Liver (tissue), 9 donors: ENCODE data around the gene ARCN1. TPM values are rescaled to one million over a fixed set of nuclear protein-coding genes. Genes with fewer than 3 reads are reported as not detected.

Experiments
- DNase-seq: peaks from one replicate; pipeline ENCODE4 v3.0.0-alpha.2; 2017; ENCODE audit warnings: low spot score
- H3K27ac ChIP-seq, 2 donors: one replicate each; pipeline ENCODE4 v1.7.0; 2013; ENCODE audit warnings: inconsistent platforms in 2 of 2, low read length in 2 of 2, control low read depth in 1 of 2, low read depth in 1 of 2, mild to moderate bottlenecking in 1 of 2
- H3K27me3 ChIP-seq, 4 donors: one replicate each; pipeline versions ENCODE4 v1.6.1 to v1.7.0; 2013; ENCODE audit warnings: low read length in 3 of 4, inconsistent platforms in 1 of 4, mild to moderate bottlenecking in 1 of 4, moderate library complexity in 1 of 4; ENCODE audit not compliant: control insufficient read depth in 4 of 4, insufficient read depth in 4 of 4
- H3K36me3 ChIP-seq, 4 donors: one replicate each; pipeline versions ENCODE4 v1.6.1 to v1.7.0; 2013; ENCODE audit warnings: low read length in 3 of 4, mild to moderate bottlenecking in 3 of 4, low read depth in 1 of 4, moderate library complexity in 1 of 4; ENCODE audit not compliant: control insufficient read depth in 4 of 4, insufficient read depth in 3 of 4
- H3K4me1 ChIP-seq, 4 donors: one replicate each; pipeline versions ENCODE4 v1.6.1 to v1.7.0; 2013; ENCODE audit warnings: low read length in 3 of 4, mild to moderate bottlenecking in 3 of 4, moderate library complexity in 1 of 4; ENCODE audit not compliant: control insufficient read depth in 4 of 4, insufficient read depth in 4 of 4
- H3K4me3 ChIP-seq, 3 donors: one replicate each; pipeline versions ENCODE4 v1.6.1 to v1.7.0; 2013; ENCODE audit warnings: low read length in 3 of 3, control low read depth in 1 of 3, low read depth in 1 of 3, mild to moderate bottlenecking in 1 of 3
- H3K9ac ChIP-seq, 2 donors: one replicate each; pipeline ENCODE4 v1.7.0; 2013; ENCODE audit warnings: low read length in 2 of 2, mild to moderate bottlenecking in 2 of 2, moderate library complexity in 2 of 2, control low read depth in 1 of 2, low read depth in 1 of 2
- H3K9me3 ChIP-seq, 4 donors: one replicate each; pipeline versions ENCODE4 v1.6.1 to v1.7.0; 2013; ENCODE audit warnings: low read length in 3 of 4; ENCODE audit not compliant: control insufficient read depth in 4 of 4
- EGR1 ChIP-seq, 2 donors: IDR thresholded peaks; 2 replicates each; pipeline ENCODE4 v1.6.1; 2016 to 2018; ENCODE audit warnings: antibody characterized with exemption in 2 of 2, low read depth in 2 of 2
- FOXA1 ChIP-seq: IDR thresholded peaks from 2 replicates; pipeline ENCODE4 v1.6.1; 2016; ENCODE audit warnings: antibody characterized with exemption
- FOXA2 ChIP-seq: IDR thresholded peaks from 2 replicates; pipeline ENCODE4 v1.6.1; 2016; ENCODE audit warnings: antibody characterized with exemption
- GABPA ChIP-seq, 2 donors: IDR thresholded peaks in 1 of 2; conservative IDR thresholded peaks in 1 of 2; 2 replicates each; pipeline ENCODE4 v1.6.1; 2016; ENCODE audit warnings: antibody characterized with exemption in 2 of 2, mild to moderate bottlenecking in 1 of 2, moderate library complexity in 1 of 2
- HNF4A ChIP-seq, 2 donors: conservative IDR thresholded peaks; 2 replicates each; pipeline ENCODE4 v1.6.1; 2016; ENCODE audit warnings: antibody characterized with exemption in 2 of 2, mild to moderate bottlenecking in 2 of 2
- HNF4G ChIP-seq: IDR thresholded peaks from 2 replicates; pipeline ENCODE4 v1.6.1; 2016; ENCODE audit warnings: antibody characterized with exemption
- JUND ChIP-seq, 2 donors: IDR thresholded peaks; 2 replicates each; pipeline ENCODE4 v1.6.1; 2016; ENCODE audit warnings: antibody characterized with exemption in 2 of 2
- NR2F2 ChIP-seq: IDR thresholded peaks from 2 replicates; pipeline ENCODE4 v1.6.1; 2016; ENCODE audit warnings: antibody characterized with exemption
- RAD21 ChIP-seq, 2 donors: IDR thresholded peaks; 2 replicates each; pipeline ENCODE4 v1.6.1; 2016; ENCODE audit warnings: antibody characterized with exemption in 2 of 2, mild to moderate bottlenecking in 2 of 2
- RXRA ChIP-seq, 2 donors: IDR thresholded peaks; 2 replicates each; pipeline ENCODE4 v1.6.1; 2017 to 2018; ENCODE audit warnings: antibody characterized with exemption in 2 of 2, mild to moderate bottlenecking in 1 of 2
- SP1 ChIP-seq: IDR thresholded peaks from 2 replicates; pipeline ENCODE4 v1.6.1; 2018; ENCODE audit warnings: antibody characterized with exemption, mild to moderate bottlenecking
- TAF1 ChIP-seq: conservative IDR thresholded peaks from 2 replicates; pipeline ENCODE4 v1.6.1; 2016; ENCODE audit warnings: antibody characterized with exemption, mild to moderate bottlenecking
- YY1 ChIP-seq: IDR thresholded peaks from 2 replicates; pipeline ENCODE4 v1.6.1; 2016; ENCODE audit warnings: antibody characterized with exemption, mild to moderate bottlenecking
- WGBS: extraction: QIAGEN DNeasy Blood & Tissue Kit; methylation state at CpG from one replicate; pipeline ENCODE4 v1.1.7; 2013; 5-methylcytosine and 5-hydroxymethylcytosine counted together
- polyA plus RNA-seq, 2 donors: library from polyadenylated mRNA; stranded (reverse) in 1 of 2; unstranded in 1 of 2; fragments of 200-250 nt in 1 of 2; fragments of >200 nt in 1 of 2; fragmentation: Nextera tagmentation in 1 of 2; extraction: Ambion mirVana in 1 of 2; gene quantifications; one replicate each; pipeline versions ENCODE4 v1.2.1 to v1.2.3, GENCODE V29; 2013 to 2015
- total RNA-seq, 2 donors: library from RNA; depleted of rRNA; stranded (reverse); fragments of >200 nt; gene quantifications; one replicate each; pipeline ENCODE4 v1.2.3, GENCODE V29; 2014
- TF ChIP-seq, protein P1 (sequence below): IDR thresholded peaks from 2 replicates; pipeline ENCODE4 v1.6.1; 2016; ENCODE audit warnings: antibody characterized with exemption
- TF ChIP-seq, protein P2 (sequence below): IDR thresholded peaks from 2 replicates; pipeline ENCODE4 v1.6.1; 2016; ENCODE audit warnings: antibody characterized with exemption
- TF ChIP-seq, protein P3 (sequence below): fragments of 150-350 bp; IDR thresholded peaks from 2 replicates; pipeline ENCODE4 v1.5.1; 2017; ENCODE audit warnings: improper control_type of control experiment, low read depth, low read length; ENCODE audit not compliant: missing input control
- TF ChIP-seq, protein P4 (sequence below): IDR thresholded peaks from 2 replicates; pipeline ENCODE4 v1.6.1; 2016; ENCODE audit warnings: antibody characterized with exemption
- TF ChIP-seq, protein P5 (sequence below): IDR thresholded peaks from 2 replicates; pipeline ENCODE4 v1.6.1; 2016; ENCODE audit warnings: antibody characterized with exemption, mild to moderate bottlenecking
- donor health status: healthy.
- donor health status: healthy.
- donor health status: healthy.
- donor health status: healthy.
- donor health status: healthy.

Gene ARCN1
- total and polyA plus RNA-seq, 4 donors: 36.7 to 95.4 (median 51.8) TPM

DNA sequence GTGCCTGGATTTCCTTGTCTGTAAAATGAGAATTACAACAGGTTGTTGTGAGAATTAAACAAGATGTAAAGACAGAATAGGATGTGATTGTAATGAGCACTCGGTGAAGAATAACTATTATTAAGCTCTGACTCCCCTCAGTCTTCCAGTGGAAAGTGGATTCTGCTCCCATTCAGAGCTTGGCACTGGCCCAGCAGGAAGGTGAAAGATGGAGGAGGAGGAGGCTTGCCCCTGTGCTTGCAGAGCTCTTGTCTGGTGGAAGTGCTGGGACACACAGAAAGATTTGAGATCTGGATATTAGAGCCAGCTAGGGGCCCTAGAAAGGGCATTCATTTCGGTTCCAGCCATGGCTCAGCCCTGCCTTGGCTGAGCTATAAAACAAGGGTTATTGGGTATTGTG, 63.4 kb downstream of the ARCN1 start:
- Histone ChIP-seq H3K4me1 (peaks cover 0 to 15% (median 9%) of the 10 kb centered on the region in 4 donors), H3K27ac (no peak overlapping the region), H3K9me3 (no peaks in the 10 kb centered on the region), H3K36me3 (no peaks in the 10 kb centered on the region), H3K4me3 (no peak overlapping the region), H3K9ac (no peak overlapping the region), H3K27me3 (no peaks in the 10 kb centered on the region)
- 81% methylated on average over 2 of the region's 2 CpGs for WGBS
- TF ChIP-seq, protein P1, sequence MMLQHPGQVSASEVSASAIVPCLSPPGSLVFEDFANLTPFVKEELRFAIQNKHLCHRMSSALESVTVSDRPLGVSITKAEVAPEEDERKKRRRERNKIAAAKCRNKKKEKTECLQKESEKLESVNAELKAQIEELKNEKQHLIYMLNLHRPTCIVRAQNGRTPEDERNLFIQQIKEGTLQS: no peak
- TF ChIP-seq, protein P2, sequence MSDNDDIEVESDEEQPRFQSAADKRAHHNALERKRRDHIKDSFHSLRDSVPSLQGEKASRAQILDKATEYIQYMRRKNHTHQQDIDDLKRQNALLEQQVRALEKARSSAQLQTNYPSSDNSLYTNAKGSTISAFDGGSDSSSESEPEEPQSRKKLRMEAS: no peak
- TF ChIP-seq, protein P3, sequence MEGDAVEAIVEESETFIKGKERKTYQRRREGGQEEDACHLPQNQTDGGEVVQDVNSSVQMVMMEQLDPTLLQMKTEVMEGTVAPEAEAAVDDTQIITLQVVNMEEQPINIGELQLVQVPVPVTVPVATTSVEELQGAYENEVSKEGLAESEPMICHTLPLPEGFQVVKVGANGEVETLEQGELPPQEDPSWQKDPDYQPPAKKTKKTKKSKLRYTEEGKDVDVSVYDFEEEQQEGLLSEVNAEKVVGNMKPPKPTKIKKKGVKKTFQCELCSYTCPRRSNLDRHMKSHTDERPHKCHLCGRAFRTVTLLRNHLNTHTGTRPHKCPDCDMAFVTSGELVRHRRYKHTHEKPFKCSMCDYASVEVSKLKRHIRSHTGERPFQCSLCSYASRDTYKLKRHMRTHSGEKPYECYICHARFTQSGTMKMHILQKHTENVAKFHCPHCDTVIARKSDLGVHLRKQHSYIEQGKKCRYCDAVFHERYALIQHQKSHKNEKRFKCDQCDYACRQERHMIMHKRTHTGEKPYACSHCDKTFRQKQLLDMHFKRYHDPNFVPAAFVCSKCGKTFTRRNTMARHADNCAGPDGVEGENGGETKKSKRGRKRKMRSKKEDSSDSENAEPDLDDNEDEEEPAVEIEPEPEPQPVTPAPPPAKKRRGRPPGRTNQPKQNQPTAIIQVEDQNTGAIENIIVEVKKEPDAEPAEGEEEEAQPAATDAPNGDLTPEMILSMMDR: no peak
- TF ChIP-seq RAD21 (IDR thresholded peaks at IDR 0.05) (no peak), TAF1 (no peak), EGR1 (IDR thresholded peaks at IDR 0.05; ENCODE audit: low read depth in 2 of 2) (no peak), NR2F2 (no peak), FOXA2 (no peak), HNF4A (conservative IDR thresholded peaks at IDR 0.05) (no peak), RXRA (IDR thresholded peaks at IDR 0.05) (no peak), SP1 (no peak), HNF4G (no peak), JUND (IDR thresholded peaks at IDR 0.05) (no peak), GABPA (IDR thresholded peaks at IDR 0.05 in 1 of 2, conservative IDR thresholded peaks at IDR 0.05 in 1 of 2) (no peak), FOXA1 (no peak), YY1 (no peak)
- TF ChIP-seq, protein P4, sequence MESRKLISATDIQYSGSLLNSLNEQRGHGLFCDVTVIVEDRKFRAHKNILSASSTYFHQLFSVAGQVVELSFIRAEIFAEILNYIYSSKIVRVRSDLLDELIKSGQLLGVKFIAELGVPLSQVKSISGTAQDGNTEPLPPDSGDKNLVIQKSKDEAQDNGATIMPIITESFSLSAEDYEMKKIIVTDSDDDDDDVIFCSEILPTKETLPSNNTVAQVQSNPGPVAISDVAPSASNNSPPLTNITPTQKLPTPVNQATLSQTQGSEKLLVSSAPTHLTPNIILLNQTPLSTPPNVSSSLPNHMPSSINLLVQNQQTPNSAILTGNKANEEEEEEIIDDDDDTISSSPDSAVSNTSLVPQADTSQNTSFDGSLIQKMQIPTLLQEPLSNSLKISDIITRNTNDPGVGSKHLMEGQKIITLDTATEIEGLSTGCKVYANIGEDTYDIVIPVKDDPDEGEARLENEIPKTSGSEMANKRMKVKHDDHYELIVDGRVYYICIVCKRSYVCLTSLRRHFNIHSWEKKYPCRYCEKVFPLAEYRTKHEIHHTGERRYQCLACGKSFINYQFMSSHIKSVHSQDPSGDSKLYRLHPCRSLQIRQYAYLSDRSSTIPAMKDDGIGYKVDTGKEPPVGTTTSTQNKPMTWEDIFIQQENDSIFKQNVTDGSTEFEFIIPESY: no peak
- TF ChIP-seq, protein P5, sequence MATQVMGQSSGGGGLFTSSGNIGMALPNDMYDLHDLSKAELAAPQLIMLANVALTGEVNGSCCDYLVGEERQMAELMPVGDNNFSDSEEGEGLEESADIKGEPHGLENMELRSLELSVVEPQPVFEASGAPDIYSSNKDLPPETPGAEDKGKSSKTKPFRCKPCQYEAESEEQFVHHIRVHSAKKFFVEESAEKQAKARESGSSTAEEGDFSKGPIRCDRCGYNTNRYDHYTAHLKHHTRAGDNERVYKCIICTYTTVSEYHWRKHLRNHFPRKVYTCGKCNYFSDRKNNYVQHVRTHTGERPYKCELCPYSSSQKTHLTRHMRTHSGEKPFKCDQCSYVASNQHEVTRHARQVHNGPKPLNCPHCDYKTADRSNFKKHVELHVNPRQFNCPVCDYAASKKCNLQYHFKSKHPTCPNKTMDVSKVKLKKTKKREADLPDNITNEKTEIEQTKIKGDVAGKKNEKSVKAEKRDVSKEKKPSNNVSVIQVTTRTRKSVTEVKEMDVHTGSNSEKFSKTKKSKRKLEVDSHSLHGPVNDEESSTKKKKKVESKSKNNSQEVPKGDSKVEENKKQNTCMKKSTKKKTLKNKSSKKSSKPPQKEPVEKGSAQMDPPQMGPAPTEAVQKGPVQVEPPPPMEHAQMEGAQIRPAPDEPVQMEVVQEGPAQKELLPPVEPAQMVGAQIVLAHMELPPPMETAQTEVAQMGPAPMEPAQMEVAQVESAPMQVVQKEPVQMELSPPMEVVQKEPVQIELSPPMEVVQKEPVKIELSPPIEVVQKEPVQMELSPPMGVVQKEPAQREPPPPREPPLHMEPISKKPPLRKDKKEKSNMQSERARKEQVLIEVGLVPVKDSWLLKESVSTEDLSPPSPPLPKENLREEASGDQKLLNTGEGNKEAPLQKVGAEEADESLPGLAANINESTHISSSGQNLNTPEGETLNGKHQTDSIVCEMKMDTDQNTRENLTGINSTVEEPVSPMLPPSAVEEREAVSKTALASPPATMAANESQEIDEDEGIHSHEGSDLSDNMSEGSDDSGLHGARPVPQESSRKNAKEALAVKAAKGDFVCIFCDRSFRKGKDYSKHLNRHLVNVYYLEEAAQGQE: no peak
- DNase-seq: no peak
